GM23248 (cell line): ENCODE results near the gene FOXN3. TPM values are rescaled to one million over a fixed set of nuclear protein-coding genes. Genes with fewer than 3 reads are reported as not detected.

Source experiments
- DNase-seq: peaks from one replicate; pipeline ENCODE4 v3.0.0-alpha.2; 2015
- H2AFZ ChIP-seq: fragments of 200-600 bp; sonication (generic); 2 replicates; pipeline ENCODE4 v1.6.1; 2016; ENCODE audit warnings: antibody characterized with exemption
- H3F3A ChIP-seq: fragments of 200-600 bp; sonication (generic); 2 replicates; pipeline ENCODE4 v1.6.1; 2016; ENCODE audit warnings: mild to moderate bottlenecking, antibody characterized with exemption, mixed run types; ENCODE audit not compliant: insufficient read depth
- H3K27ac ChIP-seq: fragments of 200-600 bp; sonication (generic); 2 replicates; pipeline ENCODE4 v1.5.1; 2016; ENCODE audit warnings: mild to moderate bottlenecking
- H3K27me3 ChIP-seq: fragments of 200-600 bp; sonication (generic); replicated peaks from 2 replicates; pipeline ENCODE4 v1.6.1; 2016; ENCODE audit warnings: mild to moderate bottlenecking; ENCODE audit not compliant: insufficient read depth
- H3K36me3 ChIP-seq: fragments of 200-600 bp; sonication (generic); 2 replicates; pipeline ENCODE4 v1.6.1; 2016; ENCODE audit warnings: low read depth, mild to moderate bottlenecking
- H3K4me1 ChIP-seq: fragments of 200-600 bp; sonication (generic); 2 replicates; pipeline ENCODE4 v1.6.1; 2016; ENCODE audit warnings: mild to moderate bottlenecking; ENCODE audit not compliant: insufficient read depth
- H3K4me2 ChIP-seq: fragments of 200-600 bp; sonication (generic); one replicate; pipeline ENCODE4 v1.6.1; 2016; ENCODE audit warnings: mild to moderate bottlenecking; ENCODE audit not compliant: unreplicated experiment
- H3K4me3 ChIP-seq: fragments of 200-600 bp; sonication (generic); 2 replicates; pipeline ENCODE4 v1.5.1; 2016; ENCODE audit warnings: mild to moderate bottlenecking
- H3K79me2 ChIP-seq: fragments of 200-600 bp; sonication (generic); 2 replicates; pipeline ENCODE4 v1.6.1; 2016; ENCODE audit warnings: mild to moderate bottlenecking; ENCODE audit not compliant: insufficient read depth
- H3K9ac ChIP-seq: fragments of 200-600 bp; sonication (generic); 2 replicates; pipeline ENCODE4 v1.6.1; 2016; ENCODE audit warnings: mild to moderate bottlenecking
- H3K9me2 ChIP-seq: fragments of 200-600 bp; sonication (generic); 2 replicates; pipeline ENCODE4 v1.6.1; 2016; ENCODE audit warnings: mixed run types, mild to moderate bottlenecking, moderate library complexity; ENCODE audit not compliant: insufficient read depth
- H3K9me3 ChIP-seq: fragments of 200-600 bp; sonication (generic); one replicate; pipeline ENCODE4 v1.6.1; 2017; ENCODE audit warnings: low read depth
- H4K20me1 ChIP-seq: fragments of 200-600 bp; sonication (generic); 2 replicates; pipeline ENCODE4 v1.6.0; 2016; ENCODE audit not compliant: insufficient read depth
- EZH2 ChIP-seq: fragments of 200-600 bp; sonication (generic); IDR thresholded peaks from 2 replicates; pipeline ENCODE4 v1.6.1; 2018; ENCODE audit warnings: antibody characterized with exemption, mild to moderate bottlenecking; ENCODE audit not compliant: insufficient read depth, poor library complexity, severe bottlenecking
- EZH2phosphoT487 ChIP-seq: fragments of 200-600 bp; sonication (generic); IDR thresholded peaks from 2 replicates; pipeline ENCODE4 v1.6.1; 2018; ENCODE audit warnings: antibody characterized with exemption, moderate library complexity, mild to moderate bottlenecking, low read depth; ENCODE audit not compliant: insufficient read depth
- WGBS, 2 experiments: methylation state at CpG; one replicate each; pipeline ENCODE4 v1.1.6; 2015 to 2017; ENCODE audit warnings: low lambda C conversion rate in 2 of 2, low coverage in 1 of 2; ENCODE audit errors: missing lambda C conversion rate in 2 of 2; 5-methylcytosine and 5-hydroxymethylcytosine counted together
- in situ Hi-C: fragments of 300-500 bp; cut with MboI; formaldehyde crosslinking; loops from 2 replicates; pipeline ENCODE4 v1.15.0; 2020
- polyA plus RNA-seq: library from polyadenylated mRNA; unstranded; fragments of >200 nt; fragmentation: Nextera tagmentation; extraction: Ambion mirVana; gene quantifications from 2 replicates; pipeline ENCODE4 v1.2.1, GENCODE V29; 2016
- total RNA-seq: library from RNA; depleted of rRNA; stranded (reverse); fragments of >200 nt; shearing (Covaris generic); gene quantifications from 2 replicates; pipeline ENCODE4 v1.2.3, GENCODE V29; 2014

Gene FOXN3
- total and polyA plus RNA-seq, 2 experiments from 2014 or later: 18.6 to 19.0 TPM

GRCh38 chr14:89422952-89423345, 5.9 kb upstream of the FOXN3 start:
- in situ Hi-C loops: loop anchor here (10.0 to 25.0 kb wide), 3 partner anchors 332 to 492 kb away; no protein-coding TSS in a partner anchor
- Histone ChIP-seq H3K9me2 (no peaks in the 10 kb centered on the region), H2AFZ (no peak overlapping the region), H3K79me2 (no peaks in the 10 kb centered on the region), H3K4me2 (no peak overlapping the region), H3K4me3 (no peak overlapping the region), H3F3A (peaks cover 31% of the 10 kb centered on the region), H3K4me1 (peaks cover 28% of the 10 kb centered on the region), H3K9ac (no peak overlapping the region), H4K20me1 (no peaks in the 10 kb centered on the region), H3K9me3 (no peaks in the 10 kb centered on the region), H3K27ac (no peak overlapping the region), H3K36me3 (no peaks in the 10 kb centered on the region), H3K27me3 (no peaks in the 10 kb centered on the region)
- no peak for DNase-seq
- TF ChIP-seq EZH2: no peak
- TF ChIP-seq EZH2phosphoT487: no peak
- 75 to 83% methylated on average over 5 of the region's 5 CpGs for WGBS, 2 experiments

- in situ Hi-C loops: loop anchor here (10.0 to 25.0 kb wide), 3 partner anchors 332 to 492 kb away; no protein-coding TSS in a partner anchor
- Histone ChIP-seq H3K9me3 (no peaks in the 10 kb centered on the region), H3K27me3 (no peaks in the 10 kb centered on the region), H3K4me1 (peaks cover 24% of the 10 kb centered on the region), H3K79me2 (no peaks in the 10 kb centered on the region), H3K27ac (no peak overlapping the region), H3F3A (peaks cover 25% of the 10 kb centered on the region), H3K9ac (no peak overlapping the region), H3K4me2 (no peak overlapping the region), H3K36me3 (no peaks in the 10 kb centered on the region), H2AFZ (no peak overlapping the region), H3K4me3 (no peak overlapping the region), H3K9me2 (no peaks in the 10 kb centered on the region), H4K20me1 (no peaks in the 10 kb centered on the region)
- DNase-seq: no peak
- 78 to 82% methylated on average over 11 of the region's 11 CpGs for WGBS, 2 experiments
- TF ChIP-seq EZH2phosphoT487 (no peak), EZH2 (no peak)
Measured at GRCh38 chr14:89422181-89422951, 5.3 kb upstream of the FOXN3 start.

GRCh38 chr14:89420502-89420901, 3.5 kb upstream of the FOXN3 start:
- H3K27ac ChIP-seq: no peak overlapping the region
- no peak overlapping the region for H3K4me2 ChIP-seq
- H3F3A ChIP-seq: peaks cover 16% of the 10 kb centered on the region
- H3K4me3 ChIP-seq: no peak overlapping the region
- H3K4me1 ChIP-seq: peaks cover 11% of the 10 kb centered on the region
- DNase-seq: no peak
- no peaks in the 10 kb centered on the region for H4K20me1 ChIP-seq
- H3K36me3 ChIP-seq: no peaks in the 10 kb centered on the region
- in situ Hi-C loops: loop anchor here (10.0 to 25.0 kb wide), 3 partner anchors 334 to 494 kb away; no protein-coding TSS in a partner anchor
- no peaks in the 10 kb centered on the region for H3K9me3 ChIP-seq
- no peak for TF ChIP-seq EZH2
- TF ChIP-seq EZH2phosphoT487: no peak
- WGBS, 2 experiments: 90 to 91% methylated on average over 3 of the region's 3 CpGs
- H3K9ac ChIP-seq: no peak overlapping the region
- no peaks in the 10 kb centered on the region for H3K9me2 ChIP-seq
- H2AFZ ChIP-seq: no peak overlapping the region
- no peaks in the 10 kb centered on the region for H3K27me3 ChIP-seq
- no peaks in the 10 kb centered on the region for H3K79me2 ChIP-seq

- H3K4me1 ChIP-seq: peaks cover 11% of the 10 kb centered on the region
- no peaks in the 10 kb centered on the region for H3K36me3 ChIP-seq
- H3F3A ChIP-seq: peaks cover 14% of the 10 kb centered on the region
- no peaks in the 10 kb centered on the region for H3K9me2 ChIP-seq
- no peaks in the 10 kb centered on the region for H3K9me3 ChIP-seq
- H4K20me1 ChIP-seq: no peaks in the 10 kb centered on the region
- no peak overlapping the region for H3K4me2 ChIP-seq
- no peak overlapping the region for H3K4me3 ChIP-seq
- no peak overlapping the region for H2AFZ ChIP-seq
- H3K79me2 ChIP-seq: peaks cover 4% of the 10 kb centered on the region; the same call in 1 of the 2 replicates
- H3K9ac ChIP-seq: no peak overlapping the region
- TF ChIP-seq EZH2phosphoT487: no peak
- no peak for TF ChIP-seq EZH2
- no peak for DNase-seq
- no peak overlapping the region for H3K27ac ChIP-seq
- H3K27me3 ChIP-seq: no peaks in the 10 kb centered on the region
- 95 to 96% methylated on average over 6 of the region's 6 CpGs for WGBS, 2 experiments
- in situ Hi-C loops: loop anchor here (10.0 to 25.0 kb wide), 3 partner anchors 335 to 495 kb away; no protein-coding TSS in a partner anchor
Measured at GRCh38 chr14:89419973-89420482, 3.0 kb upstream of the FOXN3 start.
